K562 (cell line): ENCODE data around the gene DSE. TPM values are rescaled to one million over a fixed set of nuclear protein-coding genes. Genes with fewer than 3 reads are reported as not detected.

Experiments
- ATAC-seq: fragments of 200-7000 bp; cut with Tn5 transposase; 3 replicates; pipeline ENCODE4 v1.9.1; 2020; ENCODE audit warnings: moderate library complexity
- BruUV-seq: library from RNA; stranded (reverse); fragments of 400-500 nt; replicated peaks from 2 replicates; lab custom pipeline; 2021; lab: Mats Ljungman, UMichigan
- CTCF ChIA-PET: fragments of 300-600 bp; formaldehyde crosslinking; extraction: SDS; loops from one replicate; lab custom pipeline; 2021; ENCODE audit warnings: low intra/inter-chr PET ratio; lab: Yijun Ruan, JAX
- POLR2A ChIA-PET: fragments of 300-600, 350-650 bp; sonication (Branson Sonifier 250); formaldehyde crosslinking; extraction: SDS; loops from one replicate; lab custom pipeline; 2021; ENCODE audit warnings: antibody characterized with exemption, inconsistent platforms; lab: Yijun Ruan, JAX
- DNase-seq, 4 experiments: peaks; one replicate each; pipeline versions ENCODE4 v3.0.0 to v3.0.0-alpha.2; 2011 to 2018; ENCODE audit warnings: low spot score in 3 of 4, mixed read lengths in 3 of 4; ENCODE audit errors: extremely low read depth in 1 of 4
- FAIRE-seq: peaks from 2 replicates; lab custom pipeline; 2011; peaks lifted over from hg19 to GRCh38; lab: Jason Lieb, UNC
- H2AFZ ChIP-seq: 2 replicates; pipeline ENCODE4 v1.6.0; 2011; ENCODE audit warnings: low read depth, low read length, control low read depth, inconsistent platforms
- H3K27ac ChIP-seq: fragments of 200-600 bp; 3 replicates; pipeline ENCODE4 v1.8.0; 2011; ENCODE audit warnings: low read depth, mild to moderate bottlenecking, control low read depth, inconsistent platforms, low read length, moderate library complexity, mixed read lengths; ENCODE audit errors: extremely low read depth
- H3K27me3 ChIP-seq, 2 experiments: fragments of 300-600 bp in 1 of 2; 2 replicates in 1 of 2; 3 replicates in 1 of 2; pipeline versions ENCODE4 v1.6.0 to v1.8.0; 2011; ENCODE audit warnings: inconsistent platforms in 2 of 2, low read length in 2 of 2, mild to moderate bottlenecking in 1 of 2, mixed read lengths in 1 of 2, moderate library complexity in 1 of 2; ENCODE audit not compliant: control insufficient read depth in 2 of 2, insufficient read depth in 2 of 2
- H3K36me3 ChIP-seq: fragments of 300-600 bp; 3 replicates; pipeline ENCODE4 v1.8.0; 2011; ENCODE audit warnings: mild to moderate bottlenecking, low read length, inconsistent platforms; ENCODE audit not compliant: control insufficient read depth, insufficient read depth
- H3K4me1 ChIP-seq, 2 experiments: fragments of 200-600 bp in 1 of 2; replicated peaks in 1 of 2; 2 replicates in 1 of 2; 3 replicates in 1 of 2; pipeline versions ENCODE4 v1.5.1 to v1.8.0; 2011; ENCODE audit warnings: inconsistent platforms in 2 of 2, low read length in 2 of 2, mild to moderate bottlenecking in 1 of 2, mixed read lengths in 1 of 2, moderate library complexity in 1 of 2; ENCODE audit not compliant: control insufficient read depth in 2 of 2, insufficient read depth in 2 of 2
- H3K4me2 ChIP-seq: 2 replicates; pipeline ENCODE4 v1.6.1; 2011; ENCODE audit warnings: low read length, control low read depth, inconsistent platforms, mixed read lengths; ENCODE audit not compliant: insufficient read depth
- H3K4me3 ChIP-seq: fragments of 200-600 bp; sonication (generic), shearing (Covaris generic); 2 replicates; pipeline ENCODE4 v1.5.1; 2016; ENCODE audit warnings: control low read depth, inconsistent platforms
- H3K79me2 ChIP-seq: fragments of 200-600 bp; 3 replicates; pipeline ENCODE4 v1.8.0; 2011; ENCODE audit warnings: low read length, inconsistent platforms; ENCODE audit not compliant: control insufficient read depth, insufficient read depth
- H3K9ac ChIP-seq, 2 experiments: 2 replicates each; pipeline versions ENCODE4 v1.6.0 to v1.6.1; 2011; ENCODE audit warnings: low read depth in 2 of 2, low read length in 2 of 2, control low read depth in 1 of 2, inconsistent platforms in 1 of 2, mild to moderate bottlenecking in 1 of 2, mixed read lengths in 1 of 2; ENCODE audit not compliant: insufficient read depth in 1 of 2
- H3K9me1 ChIP-seq: one replicate; pipeline ENCODE4 v1.6.0; 2011; ENCODE audit warnings: inconsistent platforms, mild to moderate bottlenecking, low read length, moderate library complexity; ENCODE audit not compliant: control insufficient read depth, insufficient read depth
- H3K9me3 ChIP-seq: replicated peaks from 2 replicates; pipeline ENCODE4 v1.5.1; 2011; ENCODE audit warnings: low read depth, low read length, inconsistent platforms; ENCODE audit not compliant: control insufficient read depth, insufficient read depth
- H4K20me1 ChIP-seq: replicated peaks from 2 replicates; pipeline ENCODE4 v1.6.1; 2011; ENCODE audit warnings: low read length, inconsistent platforms, mixed read lengths; ENCODE audit not compliant: control insufficient read depth, insufficient read depth
- BACH1 ChIP-seq: fragments of 200-800 bp; sonication (Bioruptor generic); IDR thresholded peaks from 2 replicates; pipeline ENCODE4 v1.6.1; 2016; ENCODE audit warnings: missing genetic modification characterization, missing compliant biosample characterization
- CBFB ChIP-seq: sonication (generic); formaldehyde crosslinking; IDR thresholded peaks from 2 replicates; pipeline ENCODE4 v1.4.0; 2020; ENCODE audit warnings: mild to moderate bottlenecking, missing genetic modification reagents
- ELF4 ChIP-seq: fragments of 450-650 bp; formaldehyde crosslinking; IDR thresholded peaks from 2 replicates; pipeline ENCODE4 v1.4.0; 2022; ENCODE audit warnings: missing genetic modification characterization
- KLF1 ChIP-seq: fragments of 450-650 bp; IDR thresholded peaks from 2 replicates; pipeline ENCODE4 v1.6.1; 2016; ENCODE audit warnings: missing genetic modification characterization, missing compliant biosample characterization
- NFRKB ChIP-seq: fragments of 450-650 bp; IDR thresholded peaks from 2 replicates; pipeline ENCODE4 v1.6.1; 2016; ENCODE audit warnings: low read depth
- OTX1 ChIP-seq: fragments of 450-650 bp; formaldehyde crosslinking; IDR thresholded peaks from 2 replicates; pipeline ENCODE4 v1.4.0; 2022; ENCODE audit warnings: mild to moderate bottlenecking
- PCBP1 ChIP-seq: fragments of 200-400 bp; formaldehyde crosslinking; IDR thresholded peaks from 2 replicates; pipeline ENCODE4 v1.6.1; 2018; ENCODE audit warnings: mild to moderate bottlenecking, low read depth, low read length; ENCODE audit not compliant: poor library complexity, severe bottlenecking
- PHTF2 ChIP-seq: fragments of 250-450 bp; sonication (Bioruptor Pico); IDR thresholded peaks from 2 replicates; pipeline ENCODE4 v1.5.0; 2021; ENCODE audit warnings: mild to moderate bottlenecking
- SOX6 ChIP-seq: fragments of 450-650 bp; IDR thresholded peaks from 2 replicates; pipeline ENCODE4 v1.6.1; 2014; ENCODE audit warnings: mild to moderate bottlenecking
- ZNF274 ChIP-seq: IDR thresholded peaks from 2 replicates; pipeline ENCODE4 v1.6.1; 2011; ENCODE audit warnings: low read depth, mild to moderate bottlenecking, low read length, moderate library complexity, borderline replicate concordance
- ZNF561 ChIP-seq: fragments of 450-650 bp; formaldehyde crosslinking; conservative IDR thresholded peaks from 2 replicates; pipeline ENCODE4 v1.4.0; 2020; ENCODE audit warnings: mild to moderate bottlenecking, moderate library complexity
- WGBS: fragments of 100-300 bp; shearing (Covaris generic); methylation state at CpG from one replicate; pipeline ENCODE4 v1.1.6; 2016; ENCODE audit warnings: low coverage, mixed read lengths; ENCODE audit not compliant: insufficient coverage; ENCODE audit errors: missing lambda C conversion rate; 5-methylcytosine and 5-hydroxymethylcytosine counted together
- in situ Hi-C: fragments of 300-500 bp; cut with MboI; formaldehyde crosslinking; loops from 4 replicates; pipeline ENCODE4 v1.15.0; 2018; ENCODE audit warnings: inconsistent platforms, mixed read lengths
- intact Hi-C: fragments of 100-400 bp; cut with micrococcal nuclease; formaldehyde crosslinking; loops from 2 replicates; pipeline ENCODE4 v1.14.2; 2022
- polyA plus RNA-seq, 8 experiments: library from polyadenylated mRNA; depleted of rRNA in 4 of 8; stranded (reverse) in 5 of 8; unstranded in 3 of 8; fragments of >200 nt; fragmentation: Nextera tagmentation in 2 of 8; fragmentation: Illumina TruSeq in 1 of 8; extraction: Ambion mirVana in 2 of 8; extraction: Trizol in 1 of 8; gene quantifications; 2 replicates each; pipeline versions ENCODE4 v1.2.1 to v1.2.3, GENCODE V29; 2011 to 2014; ENCODE audit warnings: inconsistent platforms in 1 of 8, missing spikeins in 1 of 8
- total RNA-seq, 7 experiments: library from RNA; depleted of rRNA in 6 of 7; stranded (reverse); fragments of >200 nt in 6 of 7; fragmentation: Illumina TruSeq in 2 of 7; extraction: Trizol in 2 of 7; gene quantifications; 2 replicates each; pipeline versions ENCODE4 v1.2.1 to v1.2.3, GENCODE V29; 2011 to 2021; ENCODE audit warnings: low replicate concordance in 1 of 7
- TF ChIP-seq, protein P1 (sequence below): sonication (generic); formaldehyde crosslinking; IDR thresholded peaks from 2 replicates; pipeline ENCODE4 v1.8.0; 2022; ENCODE audit warnings: missing genetic modification reagents, mild to moderate bottlenecking, borderline replicate concordance
- TF ChIP-seq, protein P2 (sequence below): fragments of 150-350 bp; conservative IDR thresholded peaks from 2 replicates; pipeline ENCODE4 v1.6.1; 2014; ENCODE audit warnings: low read length
- TF ChIP-seq, protein P3 (sequence below): sonication (generic); formaldehyde crosslinking; IDR thresholded peaks from 2 replicates; pipeline ENCODE4 v1.9.0; 2022; ENCODE audit warnings: mild to moderate bottlenecking, missing genetic modification reagents

The DSE gene
- total and polyA plus RNA-seq, 9 of the 15 experiments (the other 6 are each of a cell fraction or from before 2014, with no cell fraction given): 0.49 to 1.7 (median 0.79) TPM

DNA sequence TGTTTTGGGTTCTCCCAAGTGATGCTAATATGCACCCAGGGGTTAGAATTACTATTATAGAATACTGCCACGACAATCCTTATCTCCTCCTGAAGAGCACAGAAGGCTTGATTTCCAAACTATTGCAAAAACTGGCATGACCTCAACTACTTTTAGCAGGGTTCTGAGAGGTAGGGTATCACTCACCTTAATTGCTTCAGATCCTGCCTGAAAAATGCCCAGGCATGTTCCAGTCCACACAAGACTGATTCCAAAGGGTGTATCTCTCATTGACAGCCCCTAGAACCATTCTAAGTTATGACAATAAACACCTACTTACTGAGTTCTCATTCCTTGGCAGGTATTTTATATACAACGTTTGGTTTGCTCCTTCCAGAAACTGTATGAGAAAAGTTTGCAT lies 5.0 kb upstream of the DSE start:
- no peak overlapping the region for H2AFZ ChIP-seq
- intact Hi-C loops (no loop called here), in situ Hi-C loops (no loop called here)
- ATAC-seq (no peak), FAIRE-seq (no peak), DNase-seq (no peak)
- no peaks in the 10 kb centered on the region for H3K36me3 ChIP-seq
- H3K4me1 ChIP-seq: peaks cover 0 to 5% of the 10 kb centered on the region in 2 experiments; a peak in 2 of 5 replicates
- ChIA-PET POLR2A (no interaction called here), CTCF (no interaction called here)
- H3K9me1 ChIP-seq: no peaks in the 10 kb centered on the region
- TF ChIP-seq, protein P1, sequence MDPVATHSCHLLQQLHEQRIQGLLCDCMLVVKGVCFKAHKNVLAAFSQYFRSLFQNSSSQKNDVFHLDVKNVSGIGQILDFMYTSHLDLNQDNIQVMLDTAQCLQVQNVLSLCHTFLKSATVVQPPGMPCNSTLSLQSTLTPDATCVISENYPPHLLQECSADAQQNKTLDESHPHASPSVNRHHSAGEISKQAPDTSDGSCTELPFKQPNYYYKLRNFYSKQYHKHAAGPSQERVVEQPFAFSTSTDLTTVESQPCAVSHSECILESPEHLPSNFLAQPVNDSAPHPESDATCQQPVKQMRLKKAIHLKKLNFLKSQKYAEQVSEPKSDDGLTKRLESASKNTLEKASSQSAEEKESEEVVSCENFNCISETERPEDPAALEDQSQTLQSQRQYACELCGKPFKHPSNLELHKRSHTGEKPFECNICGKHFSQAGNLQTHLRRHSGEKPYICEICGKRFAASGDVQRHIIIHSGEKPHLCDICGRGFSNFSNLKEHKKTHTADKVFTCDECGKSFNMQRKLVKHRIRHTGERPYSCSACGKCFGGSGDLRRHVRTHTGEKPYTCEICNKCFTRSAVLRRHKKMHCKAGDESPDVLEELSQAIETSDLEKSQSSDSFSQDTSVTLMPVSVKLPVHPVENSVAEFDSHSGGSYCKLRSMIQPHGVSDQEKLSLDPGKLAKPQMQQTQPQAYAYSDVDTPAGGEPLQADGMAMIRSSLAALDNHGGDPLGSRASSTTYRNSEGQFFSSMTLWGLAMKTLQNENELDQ (CRISPR knock-in tag): no peak
- TF ChIP-seq BACH1 (no peak), ZNF274 (no peak), ZNF561 (no peak), SOX6 (no peak), PCBP1 (no peak), PHTF2 (CRISPR knock-in tag) (no peak), ELF4 (CRISPR knock-in tag) (no peak), OTX1 (CRISPR knock-in tag) (no peak), CBFB (CRISPR knock-in tag) (no peak), KLF1 (tag) (no peak), NFRKB (no peak)
- TF ChIP-seq, protein P2, sequence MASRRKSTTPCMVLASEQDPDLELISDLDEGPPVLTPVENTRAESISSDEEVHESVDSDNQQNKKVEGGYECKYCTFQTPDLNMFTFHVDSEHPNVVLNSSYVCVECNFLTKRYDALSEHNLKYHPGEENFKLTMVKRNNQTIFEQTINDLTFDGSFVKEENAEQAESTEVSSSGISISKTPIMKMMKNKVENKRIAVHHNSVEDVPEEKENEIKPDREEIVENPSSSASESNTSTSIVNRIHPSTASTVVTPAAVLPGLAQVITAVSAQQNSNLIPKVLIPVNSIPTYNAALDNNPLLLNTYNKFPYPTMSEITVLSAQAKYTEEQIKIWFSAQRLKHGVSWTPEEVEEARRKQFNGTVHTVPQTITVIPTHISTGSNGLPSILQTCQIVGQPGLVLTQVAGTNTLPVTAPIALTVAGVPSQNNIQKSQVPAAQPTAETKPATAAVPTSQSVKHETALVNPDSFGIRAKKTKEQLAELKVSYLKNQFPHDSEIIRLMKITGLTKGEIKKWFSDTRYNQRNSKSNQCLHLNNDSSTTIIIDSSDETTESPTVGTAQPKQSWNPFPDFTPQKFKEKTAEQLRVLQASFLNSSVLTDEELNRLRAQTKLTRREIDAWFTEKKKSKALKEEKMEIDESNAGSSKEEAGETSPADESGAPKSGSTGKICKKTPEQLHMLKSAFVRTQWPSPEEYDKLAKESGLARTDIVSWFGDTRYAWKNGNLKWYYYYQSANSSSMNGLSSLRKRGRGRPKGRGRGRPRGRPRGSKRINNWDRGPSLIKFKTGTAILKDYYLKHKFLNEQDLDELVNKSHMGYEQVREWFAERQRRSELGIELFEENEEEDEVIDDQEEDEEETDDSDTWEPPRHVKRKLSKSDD: no peak
- TF ChIP-seq, protein P3, sequence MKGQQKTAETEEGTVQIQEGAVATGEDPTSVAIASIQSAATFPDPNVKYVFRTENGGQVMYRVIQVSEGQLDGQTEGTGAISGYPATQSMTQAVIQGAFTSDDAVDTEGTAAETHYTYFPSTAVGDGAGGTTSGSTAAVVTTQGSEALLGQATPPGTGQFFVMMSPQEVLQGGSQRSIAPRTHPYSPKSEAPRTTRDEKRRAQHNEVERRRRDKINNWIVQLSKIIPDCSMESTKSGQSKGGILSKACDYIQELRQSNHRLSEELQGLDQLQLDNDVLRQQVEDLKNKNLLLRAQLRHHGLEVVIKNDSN: no peak
- H3K79me2 ChIP-seq: no peaks in the 10 kb centered on the region
- no TSS peak for BruUV-seq
- H3K4me3 ChIP-seq: no peak overlapping the region
- no peak overlapping the region for H3K4me2 ChIP-seq
- peaks cover 12 to 20% of the 10 kb centered on the region in 2 experiments; a peak in 3 of 5 replicates for H3K27me3 ChIP-seq
- H3K9me3 ChIP-seq: no peaks in the 10 kb centered on the region
- H3K27ac ChIP-seq: no peak overlapping the region
- no peak overlapping the region for H3K9ac ChIP-seq
- 3% methylated on average over 2 of the region's 2 CpGs for WGBS
- H4K20me1 ChIP-seq: no peaks in the 10 kb centered on the region
